GM19043 (cell line): ENCODE results near the gene HNRNPK.
"Not testable (repeated sequence)": the region's sequence is repeated elsewhere in the genome, so short reads cannot be mapped to it uniquely, and the experiment has no call there.

Experiments
- ATAC-seq: cut with Tn5 transposase; IDR thresholded peaks from one replicate; pipeline ENCODE4 v1.9.1; 2021; ENCODE audit warnings: low read depth; ENCODE audit not compliant: unreplicated experiment

Gene HNRNPK

DNA sequence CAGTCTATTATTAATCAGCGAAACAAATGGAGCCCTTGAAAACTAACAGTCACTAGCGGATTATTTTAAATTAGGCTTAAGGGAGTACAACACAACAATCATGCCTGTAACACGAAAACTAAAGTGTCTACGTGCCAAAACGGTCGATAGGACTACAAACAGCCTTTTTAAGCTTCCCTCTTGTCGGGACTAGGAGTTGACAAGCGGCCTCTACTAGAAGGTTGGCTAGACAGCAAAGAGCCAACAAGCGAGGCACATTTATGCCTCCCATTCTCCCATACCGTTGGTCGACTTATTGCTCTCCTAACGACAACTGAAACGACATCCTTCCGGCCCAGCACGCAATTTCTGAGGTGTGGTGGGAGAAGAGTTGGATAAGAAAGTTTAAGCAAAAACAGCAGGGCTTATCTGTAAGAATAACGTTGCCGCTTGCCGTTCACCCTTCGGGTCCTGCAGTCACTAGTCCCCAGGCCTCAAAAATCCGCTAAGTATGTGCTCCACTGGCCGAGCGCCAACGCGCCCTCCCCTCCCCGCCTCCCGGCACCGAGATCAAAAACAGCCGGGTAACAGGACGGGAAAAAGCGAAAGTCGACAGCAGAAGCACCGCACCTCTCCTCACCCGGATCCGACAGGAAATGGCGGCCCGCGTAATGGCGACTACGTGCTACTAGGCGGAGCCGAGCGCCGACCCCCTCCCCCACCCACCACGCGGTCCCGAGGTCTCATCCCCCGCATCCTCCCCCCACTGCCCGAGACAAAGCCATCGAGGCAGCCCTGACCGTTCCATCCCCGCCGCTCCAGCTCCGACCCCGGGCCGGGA is 813 bp downstream of the HNRNPK start:
- no peak for ATAC-seq

DNA sequence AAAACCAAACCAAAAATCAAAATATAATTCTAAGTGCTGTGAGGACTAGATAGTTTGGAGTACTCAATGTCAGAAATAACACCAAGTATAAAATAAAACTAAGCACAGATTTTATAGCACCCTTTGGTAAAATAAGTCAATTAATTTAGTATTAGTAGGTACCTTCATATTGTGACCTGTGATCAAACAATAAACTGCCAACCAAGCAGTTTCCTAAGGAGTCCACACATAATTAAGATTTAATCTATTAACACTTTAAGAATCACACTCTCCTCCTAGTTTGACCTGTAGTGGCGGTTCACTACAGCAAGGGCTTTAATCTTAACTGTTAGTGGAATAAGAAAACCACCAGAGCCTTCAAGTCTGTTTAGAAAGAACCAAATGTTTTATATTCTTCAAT is 2.8 kb downstream of the HNRNPK start:
- ATAC-seq = no peak

DNA sequence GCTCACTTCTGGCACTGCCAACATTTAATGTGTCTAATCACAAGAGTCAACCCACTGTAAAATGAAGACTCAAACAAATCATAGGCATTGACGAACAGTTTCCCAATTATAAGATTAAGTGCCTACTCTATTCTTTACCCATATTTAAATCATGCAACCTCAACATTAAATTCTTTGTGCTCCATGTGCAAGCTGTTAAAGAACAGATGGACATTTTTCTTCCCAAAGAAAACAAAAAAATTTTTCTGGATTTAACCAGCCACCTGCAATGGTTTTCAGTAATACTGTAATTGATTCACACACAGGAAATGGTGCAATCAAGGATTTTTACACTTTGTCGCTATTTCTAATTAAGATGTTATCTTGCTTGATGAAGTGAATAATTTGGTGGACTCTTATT is 3.6 kb downstream of the HNRNPK start:
- ATAC-seq = no peak

DNA sequence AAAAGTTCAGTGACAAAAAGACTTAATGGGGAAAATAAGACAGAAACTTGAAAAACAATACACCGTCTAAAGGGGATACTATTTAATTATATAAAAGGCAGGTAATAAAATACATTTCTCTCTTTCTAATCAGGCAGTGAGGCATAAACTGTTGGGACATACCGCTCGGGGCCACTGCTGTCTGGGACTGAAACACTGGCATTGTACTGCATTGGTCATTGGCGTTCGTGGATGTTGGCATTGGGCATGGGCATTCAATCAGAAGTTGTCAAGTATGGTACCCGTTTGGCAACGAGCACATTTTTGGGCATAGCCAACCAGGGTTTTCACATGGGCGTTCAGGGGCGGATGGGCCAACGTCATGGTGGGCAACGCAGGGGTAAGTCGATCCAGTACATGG is 4.7 kb downstream of the HNRNPK start:
- no peak for ATAC-seq

DNA sequence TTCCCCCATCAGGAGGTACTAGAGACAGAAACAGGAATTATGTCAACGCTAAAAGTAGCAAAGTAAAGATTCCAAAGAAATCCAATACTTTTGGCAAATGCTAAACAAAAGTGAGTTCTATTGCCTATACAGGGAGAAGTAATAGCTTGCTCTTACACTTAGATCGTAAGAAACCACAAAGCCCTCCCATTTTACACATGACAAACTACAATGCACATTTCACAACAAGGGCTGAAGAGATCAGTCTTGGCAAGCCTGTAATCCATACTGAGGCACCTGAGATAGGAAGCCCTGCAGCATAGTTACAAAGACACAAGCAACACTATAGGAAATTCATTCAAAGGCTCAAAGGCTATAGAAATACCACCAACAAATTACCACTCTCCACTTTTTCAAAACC is 7.7 kb downstream of the HNRNPK start:
- no peak for ATAC-seq

DNA sequence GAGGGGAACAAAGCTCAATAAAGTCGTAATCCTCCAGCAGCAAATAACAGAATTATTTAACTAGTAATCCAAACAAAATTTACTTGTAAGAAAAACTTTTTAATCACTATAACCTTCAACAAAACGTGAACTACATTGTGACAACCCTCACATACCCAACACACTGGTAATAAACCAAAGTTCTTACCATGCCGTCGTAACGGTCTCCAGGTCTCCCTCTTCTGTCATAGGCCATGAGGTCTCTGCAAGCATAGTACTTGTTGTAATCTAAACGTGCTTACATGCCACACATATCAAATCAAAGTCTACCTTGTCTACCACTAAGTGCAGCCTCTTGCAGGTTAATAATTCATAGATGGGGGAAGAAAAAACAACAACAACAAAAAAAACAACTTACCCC is 8.5 kb downstream of the HNRNPK start:
- no peak for ATAC-seq

DNA sequence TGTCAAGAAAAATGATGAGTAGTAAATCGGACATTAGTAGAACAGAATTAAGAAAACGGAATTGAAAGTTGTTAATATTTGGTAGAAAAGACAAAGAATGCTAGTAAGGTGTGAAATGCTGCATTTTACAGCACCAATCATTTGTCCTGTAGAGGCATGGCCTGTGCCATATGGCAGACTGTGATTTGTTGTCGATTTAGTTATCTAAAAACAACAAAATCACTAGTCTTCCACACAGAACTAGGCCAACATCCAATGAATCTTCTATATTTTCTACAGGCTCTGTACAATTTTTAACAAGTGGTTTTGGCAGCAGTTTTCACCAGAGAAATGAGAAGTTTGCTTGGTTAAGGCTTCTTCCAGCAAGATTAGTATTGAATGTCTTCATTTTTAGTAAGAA is 10.4 kb downstream of the HNRNPK start:
- ATAC-seq = no peak

DNA sequence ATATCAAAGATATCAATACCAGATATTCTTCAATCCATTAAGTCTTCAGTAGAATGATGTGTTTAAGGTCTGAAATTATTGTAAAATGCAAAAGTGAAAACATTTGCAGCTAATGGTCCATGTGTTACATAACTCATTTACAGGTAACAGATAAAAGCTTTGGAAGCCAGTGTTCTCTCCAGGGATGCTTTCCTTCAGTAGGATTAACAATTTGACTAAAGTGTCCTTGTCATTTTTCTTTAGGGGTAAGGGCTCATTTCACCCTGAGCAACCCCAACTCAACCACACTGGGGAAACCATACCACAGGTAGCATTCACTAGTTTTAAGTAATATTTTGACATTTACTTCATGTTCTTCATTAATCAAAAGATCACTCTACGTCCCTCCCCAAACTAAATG is 12.9 kb downstream of the HNRNPK start:
- no peak for ATAC-seq

DNA sequence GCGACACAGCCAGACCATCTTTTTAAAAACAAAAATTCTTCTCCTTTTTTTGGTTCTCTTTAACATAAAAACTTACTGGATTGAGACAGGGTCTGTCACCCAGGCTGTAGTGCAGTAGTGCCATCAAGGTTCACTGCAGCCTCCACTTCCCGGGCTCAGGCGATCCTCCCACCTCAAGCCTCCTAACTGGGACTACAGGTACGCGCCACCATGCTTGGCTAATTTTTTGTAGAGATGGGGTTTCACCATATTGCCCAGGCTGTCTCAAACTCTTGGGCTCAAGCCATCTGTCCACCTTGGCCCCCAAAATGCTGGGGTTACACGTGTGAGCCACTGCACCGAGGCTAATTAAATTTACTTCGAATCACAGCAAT is 13.8 kb downstream of the HNRNPK start:
- no peak for ATAC-seq

DNA sequence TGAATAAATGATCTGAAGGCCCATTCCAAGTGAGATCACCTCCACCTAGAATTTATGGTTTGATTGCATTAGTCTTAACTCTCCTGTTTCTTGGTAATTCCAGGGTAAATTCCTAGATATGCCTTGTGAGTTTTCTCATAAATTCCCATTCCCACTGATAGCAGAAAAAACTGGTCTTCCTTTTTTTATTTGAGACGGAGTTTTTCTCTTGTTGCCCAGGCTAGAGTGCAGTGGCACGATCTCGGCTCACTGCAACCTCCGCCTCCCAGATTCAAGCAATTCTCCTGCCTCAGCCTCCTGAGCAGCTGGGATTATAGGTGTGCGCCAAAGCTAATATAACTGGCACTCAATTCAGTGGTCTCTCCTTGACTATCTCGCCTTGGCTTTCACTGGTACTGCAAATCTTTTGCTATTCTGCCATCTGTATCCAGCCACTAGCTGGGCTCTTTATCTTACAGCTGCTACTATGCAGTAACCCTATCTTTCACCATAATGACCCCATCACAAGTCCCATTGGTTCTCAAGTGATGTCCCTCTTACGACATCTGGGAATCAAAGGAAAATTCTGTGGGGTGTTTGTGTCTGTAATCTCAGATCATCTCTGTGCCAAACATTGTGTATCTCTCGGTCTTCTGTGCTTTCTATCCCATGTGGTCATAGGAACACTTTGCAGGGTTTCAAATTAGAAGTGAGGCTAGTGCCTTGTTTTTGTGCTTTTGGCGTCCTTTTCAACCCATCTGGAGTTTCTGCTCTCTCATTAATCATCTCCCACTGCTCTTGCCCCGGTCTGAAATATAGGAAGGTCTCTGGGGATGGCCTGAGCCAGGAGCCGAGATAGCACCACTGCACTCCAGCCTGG is 14.4 kb downstream of the HNRNPK start:
- ATAC-seq = no peak

DNA sequence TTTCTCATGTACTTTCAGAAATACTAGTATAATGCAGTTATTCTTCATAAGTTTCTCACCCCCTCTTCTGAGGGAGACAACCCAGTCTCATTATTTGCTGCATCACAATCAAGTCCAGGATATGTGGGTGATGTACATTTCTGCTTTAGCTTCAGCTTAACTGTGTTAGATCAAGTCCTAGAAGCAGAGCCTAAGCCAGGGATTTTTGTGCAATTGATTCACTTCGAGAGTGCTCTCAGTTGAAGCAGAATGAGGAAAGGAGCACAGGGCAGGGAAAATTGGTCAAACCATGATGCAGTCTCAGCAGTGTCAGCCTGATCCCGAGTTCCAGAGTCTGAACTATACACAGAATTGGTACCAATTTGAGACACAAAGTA is 15.1 kb downstream of the HNRNPK start:
- no peak for ATAC-seq

DNA sequence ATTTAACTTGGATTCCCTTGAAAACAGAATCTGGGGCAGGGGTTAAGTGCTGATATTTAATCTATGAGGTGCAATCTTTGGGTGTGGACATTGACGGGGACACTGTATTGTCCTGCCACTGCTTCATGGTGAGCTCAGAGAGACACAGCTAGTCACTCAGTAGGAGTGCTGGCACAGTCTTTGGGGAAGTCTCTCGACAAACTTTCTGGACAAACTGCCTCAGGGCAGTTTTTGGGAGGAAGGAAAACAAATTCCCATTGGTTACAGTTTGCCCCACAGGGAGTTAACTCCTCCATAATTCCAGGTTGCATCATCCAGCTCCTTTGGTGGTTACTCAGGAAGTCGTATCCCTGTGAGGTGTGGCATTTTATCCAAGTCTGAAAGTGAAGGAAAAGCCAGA is 17.9 kb downstream of the HNRNPK start:
- ATAC-seq = no peak

DNA sequence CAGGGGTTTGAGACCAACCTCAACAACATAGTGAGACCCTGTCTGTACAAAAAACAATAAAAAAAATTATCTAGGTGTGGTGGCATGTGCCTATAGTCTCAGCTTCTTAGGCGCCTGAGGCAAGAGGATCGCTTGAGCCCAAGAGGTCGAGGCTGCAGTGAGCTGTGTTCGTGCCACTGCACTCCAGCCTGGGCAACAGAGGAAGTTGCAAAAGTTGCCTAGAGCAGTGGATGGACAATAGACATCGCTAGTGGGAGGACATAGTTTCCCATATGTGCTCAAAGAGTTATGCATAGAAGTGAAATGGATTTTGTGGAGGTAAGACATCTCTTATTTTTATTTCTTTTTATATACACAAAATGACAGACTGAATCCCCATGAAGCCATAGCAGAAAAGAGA is 19.0 kb downstream of the HNRNPK start:
- no peak for ATAC-seq

DNA sequence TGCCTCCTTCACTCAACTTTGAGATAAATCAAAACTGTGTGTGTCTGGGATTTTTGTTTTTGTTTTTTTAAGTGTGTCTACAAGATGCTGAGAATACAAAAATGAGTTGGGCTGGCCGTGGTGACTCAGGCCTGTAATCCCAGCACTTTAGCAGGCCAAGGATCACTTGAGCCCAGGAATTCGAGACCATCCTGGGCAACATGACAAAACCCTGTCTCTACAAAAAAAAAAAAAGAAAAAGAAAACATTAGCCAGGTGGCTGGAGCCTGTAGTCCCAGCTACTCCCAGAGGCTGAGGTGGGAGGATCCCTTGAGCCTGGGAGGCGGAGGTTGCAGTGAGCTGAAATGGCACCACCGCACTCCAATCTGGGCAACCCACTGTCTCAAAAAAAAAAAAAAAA is 21.0 kb downstream of the HNRNPK start:
- no peak for ATAC-seq

DNA sequence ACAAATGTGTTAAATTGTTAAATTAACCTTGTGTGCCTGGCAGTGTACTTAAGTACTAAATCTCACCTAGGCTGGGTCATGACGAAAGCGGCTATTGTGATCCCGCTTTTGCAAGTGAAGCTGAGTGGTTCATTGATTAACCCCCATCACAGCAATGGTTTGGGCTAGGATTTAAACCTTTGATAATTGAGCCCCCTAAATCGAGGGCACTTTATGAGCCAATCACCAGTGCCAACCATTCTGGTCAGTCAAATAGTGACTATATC is 22.8 kb downstream of the HNRNPK start:
- ATAC-seq = no peak

DNA sequence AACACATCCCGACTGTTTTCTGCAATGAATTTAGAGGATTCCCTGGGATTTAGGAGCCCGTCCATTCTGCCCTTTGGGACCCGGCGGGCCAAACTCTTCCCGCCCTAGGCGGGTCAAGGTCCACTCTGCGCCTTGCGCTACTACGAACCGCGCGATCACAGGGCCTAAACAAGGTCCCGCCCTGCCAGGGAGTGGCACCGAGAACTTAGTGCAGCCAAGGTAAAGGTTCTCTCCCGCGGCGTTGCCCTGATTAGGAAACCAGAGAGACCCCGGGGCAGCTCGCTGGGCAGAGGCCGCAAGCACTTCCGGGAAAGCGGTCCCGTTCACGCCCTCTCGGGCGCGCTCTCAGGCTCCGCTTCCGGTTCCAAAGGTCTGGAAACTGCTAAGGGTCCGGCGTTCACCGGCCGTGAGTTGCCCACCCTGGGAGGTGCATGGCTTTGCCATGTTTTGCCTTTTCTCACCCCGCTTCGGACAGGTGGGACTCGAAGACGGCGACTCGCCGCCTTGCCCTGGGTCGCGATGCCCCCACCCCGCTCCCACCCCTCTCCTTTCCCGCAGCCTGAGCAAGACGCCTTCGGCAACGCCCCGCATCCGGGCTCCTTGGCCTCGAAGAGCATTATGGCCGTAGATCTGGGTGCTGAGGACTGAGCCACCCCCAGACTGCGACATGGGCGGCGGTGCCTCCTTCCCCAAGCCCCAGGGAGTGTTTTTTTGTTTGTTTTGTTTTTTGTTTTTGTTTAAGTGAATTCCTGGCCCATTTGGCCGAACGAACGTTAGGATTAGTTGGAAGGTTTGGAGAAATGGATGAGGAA is 23.4 kb downstream of the HNRNPK start:
- peak; percentile 78 for ATAC-seq

DNA sequence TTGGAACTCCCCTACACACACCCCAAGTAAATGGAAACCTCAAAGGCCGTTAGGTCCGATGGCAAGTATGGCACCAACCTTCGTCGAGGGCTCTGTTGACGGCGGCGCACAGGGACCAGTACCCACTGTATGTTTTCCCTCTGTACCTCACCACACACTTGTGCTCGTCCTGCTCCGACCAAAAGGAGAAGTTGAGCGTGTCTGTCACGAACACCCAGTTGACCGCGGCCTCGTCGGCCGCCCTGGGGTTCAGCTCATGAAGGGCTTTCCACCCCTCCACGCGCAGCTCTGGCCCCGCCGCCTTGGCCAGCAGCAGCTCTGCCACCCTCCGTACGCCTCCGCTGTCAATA is 24.0 kb downstream of the HNRNPK start:
- peak; percentile 52 for ATAC-seq

DNA sequence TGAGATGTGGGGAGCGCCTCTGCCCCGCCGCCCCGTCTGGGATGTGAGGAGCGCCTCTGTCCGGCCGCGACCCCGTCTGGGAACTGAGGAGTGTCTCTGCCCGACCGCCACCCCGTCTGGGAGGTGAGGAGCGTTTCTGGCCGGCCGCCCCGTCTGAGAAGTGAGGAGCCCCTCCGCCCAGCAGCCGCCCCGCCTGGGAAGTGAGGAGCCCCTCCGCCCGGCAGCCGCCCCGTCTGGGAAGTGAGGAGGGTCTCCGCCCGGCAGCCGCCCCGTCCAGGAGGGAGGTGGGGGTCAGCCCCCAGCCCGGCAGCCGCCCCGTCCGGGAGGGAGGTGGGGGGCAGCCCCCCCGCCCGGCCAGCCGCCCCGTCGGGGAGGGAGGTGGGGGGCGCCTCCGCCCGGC is 31.9 kb downstream of the HNRNPK start:
- not testable (repeated sequence) for ATAC-seq

DNA sequence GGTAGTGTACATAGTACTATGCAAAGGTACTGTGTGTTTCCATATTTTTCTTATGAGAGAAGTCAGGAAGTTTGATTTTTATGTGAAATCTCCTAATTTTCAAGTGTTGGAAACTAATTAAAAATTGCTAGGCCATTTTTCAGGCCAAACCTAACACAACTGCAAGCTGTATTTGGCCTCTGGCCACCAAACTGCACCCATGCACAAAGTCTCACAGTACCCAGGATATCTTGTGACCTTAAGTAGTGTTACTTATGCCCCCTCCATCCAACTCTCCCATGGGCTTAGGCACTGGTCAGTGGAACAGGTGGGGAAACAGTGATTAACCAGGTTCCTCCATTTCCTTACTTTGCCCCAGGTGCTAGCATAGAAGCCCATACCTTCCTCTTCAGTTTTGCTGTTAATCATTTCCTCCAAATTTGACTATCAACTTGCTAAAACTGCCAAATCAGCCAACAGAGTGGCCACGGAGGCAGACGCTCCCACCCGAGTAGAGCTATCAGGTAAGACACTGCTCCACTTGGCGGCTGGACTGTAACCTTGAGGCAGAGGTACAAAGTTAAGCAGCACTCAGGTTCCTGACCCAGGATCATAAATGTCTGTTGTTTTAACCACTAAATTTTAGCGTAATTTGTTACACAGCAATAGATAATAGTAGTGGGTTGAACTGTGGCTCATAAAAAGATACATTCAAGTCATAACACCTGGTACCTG is 39.3 kb downstream of the HNRNPK start:
- ATAC-seq = no peak

DNA sequence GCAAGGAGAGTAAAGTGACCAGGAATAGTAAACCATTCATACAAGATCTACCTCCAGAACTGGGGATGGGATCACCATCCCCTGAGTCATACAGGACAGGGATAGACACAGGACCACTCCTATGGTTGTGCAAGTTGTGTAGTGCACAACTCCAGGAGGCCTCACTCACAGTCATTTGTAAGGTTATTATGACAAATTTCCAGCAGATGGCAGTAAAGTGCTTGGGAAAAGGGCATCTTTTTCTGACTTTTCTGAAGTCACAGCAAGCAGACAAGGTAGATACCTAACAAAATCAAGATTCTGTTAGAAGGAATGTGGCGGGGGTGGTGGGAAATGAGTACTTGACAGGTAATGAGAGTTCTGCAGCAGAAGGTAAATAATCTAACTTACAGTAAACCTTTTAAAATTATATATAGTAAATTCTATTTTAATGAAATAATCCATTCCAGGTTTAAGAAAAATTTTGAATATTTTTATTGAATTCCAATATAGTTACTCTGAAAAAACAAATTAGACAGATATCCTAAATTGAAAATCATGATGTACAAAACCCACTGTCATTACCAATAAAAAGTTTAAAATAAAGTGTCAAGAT is 42.1 kb downstream of the HNRNPK start:
- ATAC-seq = peak; percentile 74

DNA sequence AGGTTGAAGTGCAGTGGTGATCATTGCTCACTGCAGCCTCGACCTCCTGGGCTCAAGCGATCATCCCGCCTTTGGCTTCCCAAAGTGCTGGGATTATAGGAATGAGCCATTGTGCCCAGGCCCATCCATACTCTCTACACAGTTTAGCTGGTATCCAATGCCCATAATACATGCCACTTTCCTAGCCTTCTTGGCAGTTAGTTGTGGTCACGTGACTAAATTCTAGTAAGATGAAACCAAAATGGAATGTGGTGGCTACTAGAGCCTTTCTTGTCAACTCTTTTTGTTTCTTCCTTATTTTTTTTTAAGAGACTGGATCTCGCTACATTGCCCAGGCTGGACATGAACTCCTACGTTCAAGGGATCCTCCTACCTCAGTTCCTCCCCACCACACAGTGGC is 43.5 kb downstream of the HNRNPK start:
- no peak for ATAC-seq
